Activated CD4-positive, alpha-beta T cell treated with anti-CD3 and anti-CD28 coated beads, Interleukin-2, amount 10 ng/mL, durations not matched to agents 24 days and 14 days (primary cell): ENCODE results near the gene HIRA. TPM values are rescaled to one million over a fixed set of nuclear protein-coding genes. Genes with fewer than 3 reads are reported as not detected.

ENCODE experiments used
- DNase-seq: peaks from one replicate; pipeline ENCODE4 v3.0.0; 2022
- H3K27ac Mint-ChIP-seq: one replicate; pipeline ENCODE4 v1.8.0; 2022; ENCODE audit warnings: mild to moderate bottlenecking, mixed read lengths
- H3K27me3 Mint-ChIP-seq: one replicate; pipeline ENCODE4 v1.8.0; 2022; ENCODE audit warnings: mixed read lengths
- H3K36me3 Mint-ChIP-seq: one replicate; pipeline ENCODE4 v1.8.0; 2022; ENCODE audit warnings: low read depth, mild to moderate bottlenecking, mixed read lengths
- H3K4me1 Mint-ChIP-seq: one replicate; pipeline ENCODE4 v1.8.0; 2021; ENCODE audit warnings: mixed read lengths
- H3K4me3 Mint-ChIP-seq: one replicate; pipeline ENCODE4 v1.8.0; 2022; ENCODE audit warnings: mild to moderate bottlenecking, moderate library complexity, mixed read lengths
- H3K9me3 Mint-ChIP-seq: one replicate; pipeline ENCODE4 v1.8.0; 2021; ENCODE audit warnings: mixed read lengths
- intact Hi-C: fragments of 100-400 bp; cut with micrococcal nuclease; formaldehyde crosslinking; loops from one replicate; pipeline ENCODE4 v1.15.1; 2023
- total RNA-seq: library from RNA; stranded (reverse); gene quantifications from 2 replicates; pipeline ENCODE4 v1.2.3, GENCODE V29; 2022

HIRA gene
- total RNA-seq, 1 donor from 2014 or later = 45.0 TPM

DNA sequence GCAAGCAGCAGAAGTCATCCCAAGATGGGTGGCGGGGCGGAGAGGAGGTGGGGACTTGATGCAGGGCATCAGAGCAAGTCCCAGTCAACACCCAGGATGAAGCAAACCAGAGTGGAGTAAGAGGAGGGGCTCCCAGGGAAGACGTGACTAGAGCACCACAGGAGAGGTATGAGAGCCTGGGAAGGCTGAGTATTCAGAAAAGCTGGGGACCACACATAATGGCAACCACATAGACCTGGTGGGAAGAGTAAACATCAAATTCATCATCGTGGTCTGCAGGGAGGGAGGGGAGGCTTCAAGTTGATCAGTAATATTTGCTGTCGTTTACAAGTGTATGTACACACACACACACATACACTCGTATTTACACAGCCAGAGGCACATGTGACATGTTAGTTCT is 79.3 kb downstream of the HIRA start:
- H3K9me3 Mint-ChIP-seq = no peaks in the 10 kb centered on the region
- no peak for DNase-seq
- no peak overlapping the region for H3K4me3 Mint-ChIP-seq
- H3K27me3 Mint-ChIP-seq = no peaks in the 10 kb centered on the region
- intact Hi-C loops = no loop called here
- H3K4me1 Mint-ChIP-seq = no peaks in the 10 kb centered on the region
- H3K36me3 Mint-ChIP-seq = peaks cover 45% of the 10 kb centered on the region
- no peak overlapping the region for H3K27ac Mint-ChIP-seq

DNA sequence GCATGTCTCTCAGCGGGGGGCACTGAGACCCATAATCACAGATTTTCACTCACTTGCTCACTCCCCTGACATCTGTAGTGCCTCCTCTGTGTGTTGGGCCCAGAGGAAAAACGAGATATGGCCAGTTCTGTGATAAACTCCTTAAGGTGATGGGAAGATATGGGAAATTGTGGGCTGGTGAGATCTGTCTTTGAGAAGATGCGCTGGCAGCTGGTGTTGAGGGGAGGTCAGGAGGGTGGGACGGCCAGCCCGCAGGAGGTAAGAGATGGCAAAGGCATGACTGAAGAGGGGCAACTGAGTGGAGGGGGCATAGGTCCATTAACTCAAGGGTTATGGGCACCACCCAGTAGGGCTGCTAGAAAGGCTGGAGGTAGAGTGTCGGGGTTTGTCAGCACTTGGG is 79.9 kb downstream of the HIRA start:
- no peaks in the 10 kb centered on the region for H3K27me3 Mint-ChIP-seq
- no peaks in the 10 kb centered on the region for H3K9me3 Mint-ChIP-seq
- peaks cover 46% of the 10 kb centered on the region for H3K36me3 Mint-ChIP-seq
- H3K4me1 Mint-ChIP-seq = no peaks in the 10 kb centered on the region
- intact Hi-C loops = no loop called here
- no peak overlapping the region for H3K27ac Mint-ChIP-seq
- DNase-seq = no peak
- no peak overlapping the region for H3K4me3 Mint-ChIP-seq

- H3K9me3 Mint-ChIP-seq = no peaks in the 10 kb centered on the region
- H3K4me3 Mint-ChIP-seq = no peak overlapping the region
- DNase-seq = no peak
- intact Hi-C loops = no loop called here
- H3K27me3 Mint-ChIP-seq = no peaks in the 10 kb centered on the region
- no peak overlapping the region for H3K27ac Mint-ChIP-seq
- peaks cover 50% of the 10 kb centered on the region for H3K36me3 Mint-ChIP-seq
- H3K4me1 Mint-ChIP-seq = no peaks in the 10 kb centered on the region
These were observed 80.6 kb downstream of the HIRA start for GRCh38 chr22:19350947-19351346.

DNA sequence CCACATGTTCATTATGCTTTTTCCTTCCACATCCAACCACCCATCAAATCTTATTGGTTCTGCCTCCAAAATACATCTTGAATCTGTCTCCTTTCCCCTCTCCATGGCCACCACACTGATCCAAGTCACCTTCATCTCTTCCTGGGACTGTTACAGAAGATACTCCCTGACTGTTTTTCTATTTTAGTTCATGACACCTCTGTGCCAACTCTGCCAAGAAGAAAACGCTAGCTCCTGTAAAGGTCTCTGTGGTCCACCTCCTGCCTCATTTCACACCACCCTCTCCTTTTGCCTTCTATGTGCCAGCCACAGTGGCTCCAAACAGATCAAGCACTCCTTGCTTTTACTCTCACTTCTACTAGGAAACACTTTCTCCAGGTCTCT is 81.1 kb downstream of the HIRA start:
- H3K9me3 Mint-ChIP-seq = no peaks in the 10 kb centered on the region
- no peaks in the 10 kb centered on the region for H3K4me1 Mint-ChIP-seq
- no peak overlapping the region for H3K27ac Mint-ChIP-seq
- H3K4me3 Mint-ChIP-seq = no peak overlapping the region
- H3K27me3 Mint-ChIP-seq = no peaks in the 10 kb centered on the region
- no peak for DNase-seq
- peaks cover 49% of the 10 kb centered on the region for H3K36me3 Mint-ChIP-seq
- intact Hi-C loops = no loop called here

GRCh38 chr22:19349778-19350475 is 81.6 kb downstream of the HIRA start:
- intact Hi-C loops = no loop called here
- peaks cover 52% of the 10 kb centered on the region for H3K36me3 Mint-ChIP-seq
- H3K4me3 Mint-ChIP-seq = no peak overlapping the region
- no peaks in the 10 kb centered on the region for H3K27me3 Mint-ChIP-seq
- H3K9me3 Mint-ChIP-seq = no peaks in the 10 kb centered on the region
- H3K4me1 Mint-ChIP-seq = no peaks in the 10 kb centered on the region
- DNase-seq = no peak
- H3K27ac Mint-ChIP-seq = no peak overlapping the region

- H3K27ac Mint-ChIP-seq = no peak overlapping the region
- H3K4me3 Mint-ChIP-seq = no peak overlapping the region
These were observed 84.8 kb downstream of the HIRA start for GRCh38 chr22:19346677-19347265.

DNA sequence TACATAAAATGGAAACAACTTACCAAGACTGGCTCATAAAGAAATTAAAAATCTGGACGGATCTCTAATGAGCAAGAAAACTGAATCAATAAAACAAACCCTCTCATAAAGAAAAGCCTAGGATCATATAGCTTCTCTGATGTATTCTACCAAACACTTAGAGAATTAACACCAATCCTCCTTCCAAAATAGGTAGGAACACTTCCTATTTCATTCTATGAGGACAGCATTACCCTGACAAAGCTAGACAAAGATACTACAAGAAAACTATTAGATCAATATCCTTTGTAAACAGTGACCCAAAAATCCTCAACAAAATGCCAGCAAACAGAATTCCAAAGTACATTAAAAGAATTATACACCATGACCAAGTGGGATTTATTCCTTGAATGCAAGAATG is 87.1 kb downstream of the HIRA start:
- H3K9me3 Mint-ChIP-seq = peaks cover 13% of the 10 kb centered on the region

More at GRCh38 chr22:19346677-19347265, 84.8 kb downstream of the HIRA start:
- H3K4me1 Mint-ChIP-seq = peaks cover 1% of the 10 kb centered on the region
- intact Hi-C loops = no loop called here
- DNase-seq = no peak
- H3K9me3 Mint-ChIP-seq = peaks cover 10% of the 10 kb centered on the region
- peaks cover 71% of the 10 kb centered on the region for H3K36me3 Mint-ChIP-seq
- no peaks in the 10 kb centered on the region for H3K27me3 Mint-ChIP-seq

GRCh38 chr22:19343470-19343869 is 88.1 kb downstream of the HIRA start:
- Mint-ChIP-seq H3K27me3 (no peaks in the 10 kb centered on the region), H3K9me3 (peaks cover 21% of the 10 kb centered on the region), H3K4me3 (no peak overlapping the region), H3K36me3 (peaks cover 78% of the 10 kb centered on the region), H3K4me1 (peaks cover 1% of the 10 kb centered on the region), H3K27ac (no peak overlapping the region)
- no peak for DNase-seq
- intact Hi-C loops = no loop called here

More for the DNA sequence above, 87.1 kb downstream of the HIRA start:
- Mint-ChIP-seq H3K4me1 (peaks cover 1% of the 10 kb centered on the region), H3K36me3 (peaks cover 74% of the 10 kb centered on the region), H3K27me3 (no peaks in the 10 kb centered on the region), H3K27ac (no peak overlapping the region), H3K4me3 (no peak overlapping the region)
- intact Hi-C loops = no loop called here
- DNase-seq = no peak

- peaks cover 1% of the 10 kb centered on the region for H3K4me1 Mint-ChIP-seq
- no peak overlapping the region for H3K4me3 Mint-ChIP-seq
- intact Hi-C loops = no loop called here
These were observed 90.0 kb downstream of the HIRA start for GRCh38 chr22:19341500-19341899.

GRCh38 chr22:19337137-19337536 is 94.4 kb downstream of the HIRA start:
- H3K27ac Mint-ChIP-seq = no peak overlapping the region
- H3K4me3 Mint-ChIP-seq = no peak overlapping the region
- DNase-seq = no peak
- intact Hi-C loops = no loop called here
- no peaks in the 10 kb centered on the region for H3K4me1 Mint-ChIP-seq
- peaks cover 38% of the 10 kb centered on the region for H3K9me3 Mint-ChIP-seq
- peaks cover 94% of the 10 kb centered on the region for H3K36me3 Mint-ChIP-seq
- no peaks in the 10 kb centered on the region for H3K27me3 Mint-ChIP-seq

More at GRCh38 chr22:19341500-19341899, 90.0 kb downstream of the HIRA start:
- Mint-ChIP-seq H3K9me3 (peaks cover 31% of the 10 kb centered on the region), H3K36me3 (peaks cover 91% of the 10 kb centered on the region), H3K27ac (no peak overlapping the region), H3K27me3 (no peaks in the 10 kb centered on the region)
- DNase-seq = no peak

GRCh38 chr22:19336133-19337075 is 95.1 kb downstream of the HIRA start:
- no peak for DNase-seq
- intact Hi-C loops = no loop called here
- Mint-ChIP-seq H3K36me3 (peaks cover 94% of the 10 kb centered on the region), H3K27ac (no peak overlapping the region), H3K27me3 (no peaks in the 10 kb centered on the region), H3K4me3 (no peak overlapping the region), H3K9me3 (peaks cover 34% of the 10 kb centered on the region), H3K4me1 (no peaks in the 10 kb centered on the region)

GRCh38 chr22:19331975-19332374 is 99.6 kb downstream of the HIRA start:
- Mint-ChIP-seq H3K36me3 (peaks cover 84% of the 10 kb centered on the region), H3K27ac (no peak overlapping the region), H3K27me3 (no peaks in the 10 kb centered on the region), H3K4me1 (no peaks in the 10 kb centered on the region), H3K4me3 (no peak overlapping the region), H3K9me3 (peaks cover 18% of the 10 kb centered on the region)
- intact Hi-C loops = no loop called here
- no peak for DNase-seq

DNA sequence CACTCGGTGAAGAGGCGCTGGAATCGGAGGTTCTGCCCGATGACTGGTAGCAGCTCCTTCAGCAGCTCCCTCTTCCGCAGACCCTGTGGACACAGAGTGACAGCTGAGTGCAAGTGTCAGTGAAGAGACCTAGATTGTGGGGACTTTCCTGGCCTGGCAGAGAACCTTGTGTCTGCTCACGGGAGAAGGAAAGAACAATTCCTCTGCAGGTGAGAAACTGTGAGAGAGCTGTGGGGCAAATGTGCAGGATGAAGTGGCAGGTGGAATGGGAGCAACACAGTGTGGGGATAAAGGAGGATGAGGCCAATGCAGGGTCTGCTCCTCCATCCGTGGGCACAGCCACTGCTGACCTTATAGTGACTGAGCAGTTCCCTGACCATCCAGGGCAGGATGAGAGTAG is 100.1 kb downstream of the HIRA start:
- peaks cover 18% of the 10 kb centered on the region for H3K9me3 Mint-ChIP-seq
- intact Hi-C loops = no loop called here
- H3K4me3 Mint-ChIP-seq = no peak overlapping the region
- H3K36me3 Mint-ChIP-seq = peaks cover 79% of the 10 kb centered on the region
- no peaks in the 10 kb centered on the region for H3K4me1 Mint-ChIP-seq
- DNase-seq = no peak
- no peak overlapping the region for H3K27ac Mint-ChIP-seq
- no peaks in the 10 kb centered on the region for H3K27me3 Mint-ChIP-seq

- Mint-ChIP-seq H3K27me3 (no peaks in the 10 kb centered on the region), H3K36me3 (peaks cover 74% of the 10 kb centered on the region), H3K9me3 (peaks cover 15% of the 10 kb centered on the region), H3K4me1 (no peaks in the 10 kb centered on the region), H3K4me3 (no peak overlapping the region), H3K27ac (no peak overlapping the region)
- intact Hi-C loops = no loop called here
- no peak for DNase-seq
These were observed 100.6 kb downstream of the HIRA start for GRCh38 chr22:19330865-19331418.
